GM12892 (cell line): ENCODE results near the gene SOD2.
A peak's percentile ranks its signal among the peaks of the same experiment; 100 is the strongest.
"Not testable (repeated sequence)": the region's sequence is repeated elsewhere in the genome, so short reads cannot be mapped to it uniquely, and the experiment has no call there.

Experiments
- DNase-seq: peaks from one replicate; pipeline ENCODE4 v3.0.0; 2011; ENCODE audit not compliant: insufficient read length
- FAIRE-seq: peaks from 2 replicates; lab custom pipeline; 2011; peaks lifted over from hg19 to GRCh38; lab: Jason Lieb, UNC
- POLR2A ChIP-seq: IDR thresholded peaks from 2 replicates; pipeline ENCODE4 v1.6.1; 2011; ENCODE audit warnings: low read depth, low read length, control low read depth
- POLR2AphosphoS5 ChIP-seq: IDR thresholded peaks from 2 replicates; pipeline ENCODE4 v1.6.1; 2011; ENCODE audit warnings: low read depth, low read length, control low read depth
- TAF1 ChIP-seq: IDR thresholded peaks from 2 replicates; pipeline ENCODE4 v1.6.1; 2011; ENCODE audit warnings: low read depth, mild to moderate bottlenecking, control low read depth, low read length, borderline replicate concordance

The SOD2 gene

GRCh38 chr6:159677506-159678165 is 15.4 kb downstream of the SOD2 start:
- TF ChIP-seq POLR2AphosphoS5 = no peak
- TF ChIP-seq TAF1 = no peak
- TF ChIP-seq POLR2A = no peak
- FAIRE-seq (no peak), DNase-seq (no peak)

- DNase-seq (no peak), FAIRE-seq (peak; percentile 51)
- TF ChIP-seq POLR2A (no peak), TAF1 (no peak), POLR2AphosphoS5 (no peak)
Measured at GRCh38 chr6:159676890-159677505, 16.0 kb downstream of the SOD2 start.

- FAIRE-seq, DNase-seq: not testable (repeated sequence)
Measured at GRCh38 chr6:159676236-159676635, 16.8 kb downstream of the SOD2 start.

GRCh38 chr6:159665868-159666635 is 27.0 kb downstream of the SOD2 start:
- no peak for FAIRE-seq
- TF ChIP-seq POLR2AphosphoS5 = no peak
- no peak for TF ChIP-seq TAF1
- no peak for TF ChIP-seq POLR2A
- DNase-seq = no peak

- not testable (repeated sequence) for DNase-seq, FAIRE-seq
Measured at GRCh38 chr6:159663368-159663889, 29.6 kb downstream of the SOD2 start.

- not testable (repeated sequence) for DNase-seq, FAIRE-seq
Measured at GRCh38 chr6:159661977-159662376, 31.1 kb downstream of the SOD2 start.

- FAIRE-seq (no peak), DNase-seq (no peak)
- TF ChIP-seq POLR2A (no peak), TAF1 (no peak), POLR2AphosphoS5 (no peak)
Measured at GRCh38 chr6:159655409-159655988, 37.5 kb downstream of the SOD2 start.

- FAIRE-seq (no peak), DNase-seq (no peak)
- TF ChIP-seq TAF1 (no peak), POLR2AphosphoS5 (no peak), POLR2A (no peak)
Measured at GRCh38 chr6:159654483-159655098, 38.5 kb downstream of the SOD2 start.

GRCh38 chr6:159650314-159650713 is 42.7 kb downstream of the SOD2 start:
- DNase-seq (no peak), FAIRE-seq (no peak)
- TF ChIP-seq POLR2AphosphoS5 = no peak
- no peak for TF ChIP-seq POLR2A
- no peak for TF ChIP-seq TAF1

- DNase-seq = no peak
- TF ChIP-seq POLR2A (no peak), TAF1 (no peak), POLR2AphosphoS5 (no peak)
- FAIRE-seq = no peak
Measured at GRCh38 chr6:159649441-159649840, 43.6 kb downstream of the SOD2 start.

- TF ChIP-seq POLR2AphosphoS5 (no peak), POLR2A (no peak), TAF1 (no peak)
- DNase-seq = no peak
- FAIRE-seq = no peak
Measured at GRCh38 chr6:159646733-159647132, 46.3 kb downstream of the SOD2 start.

GRCh38 chr6:159646116-159646515 is 46.9 kb downstream of the SOD2 start:
- FAIRE-seq (no peak), DNase-seq (no peak)
- TF ChIP-seq TAF1 = no peak
- TF ChIP-seq POLR2A = no peak
- TF ChIP-seq POLR2AphosphoS5 = no peak
